Activated CD4-positive, alpha-beta T cell treated with anti-CD3 and anti-CD28 coated beads, Interleukin-2, amount 10 ng/mL, durations not matched to agents 7 days and 5 days (primary cell): ENCODE data around the gene FAM107B. TPM values are rescaled to one million over a fixed set of nuclear protein-coding genes. Genes with fewer than 3 reads are reported as not detected.

Experiments used
- CTCF ChIA-PET: fragments of 350-600 bp; sonication (Branson Sonifier 250); formaldehyde crosslinking; loops from one replicate; lab custom pipeline; 2021; ENCODE audit warnings: antibody characterized with exemption; lab: Charles Lee
- POLR2A ChIA-PET: fragments of 350-600 bp; sonication (Branson Sonifier 250); formaldehyde crosslinking; loops from one replicate; lab custom pipeline; 2021; ENCODE audit warnings: antibody characterized with exemption; lab: Charles Lee
- DNase-seq: peaks from one replicate; pipeline ENCODE4 v3.0.0-alpha.2; 2020
- H3K27ac Mint-ChIP-seq: one replicate; pipeline ENCODE4 v1.8.0; 2021; ENCODE audit warnings: mild to moderate bottlenecking, moderate library complexity, mixed read lengths
- H3K27me3 Mint-ChIP-seq: one replicate; pipeline ENCODE4 v1.8.0; 2021; ENCODE audit warnings: mixed read lengths
- H3K36me3 Mint-ChIP-seq: one replicate; pipeline ENCODE4 v1.8.0; 2021; ENCODE audit warnings: low read depth, mixed read lengths
- H3K4me1 Mint-ChIP-seq: one replicate; pipeline ENCODE4 v1.8.0; 2021; ENCODE audit warnings: mixed read lengths
- H3K4me3 Mint-ChIP-seq: one replicate; pipeline ENCODE4 v1.8.0; 2021; ENCODE audit warnings: mild to moderate bottlenecking, moderate library complexity, mixed read lengths
- H3K9me3 Mint-ChIP-seq: one replicate; pipeline ENCODE4 v1.8.0; 2021; ENCODE audit warnings: mixed read lengths
- total RNA-seq, 2 experiments: library from RNA; stranded (reverse); gene quantifications; one replicate each; pipeline ENCODE4 v1.2.3, GENCODE V29; 2021

The FAM107B gene
- total RNA-seq, 2 experiments from 2014 or later, result 180 to 220 TPM

DNA sequence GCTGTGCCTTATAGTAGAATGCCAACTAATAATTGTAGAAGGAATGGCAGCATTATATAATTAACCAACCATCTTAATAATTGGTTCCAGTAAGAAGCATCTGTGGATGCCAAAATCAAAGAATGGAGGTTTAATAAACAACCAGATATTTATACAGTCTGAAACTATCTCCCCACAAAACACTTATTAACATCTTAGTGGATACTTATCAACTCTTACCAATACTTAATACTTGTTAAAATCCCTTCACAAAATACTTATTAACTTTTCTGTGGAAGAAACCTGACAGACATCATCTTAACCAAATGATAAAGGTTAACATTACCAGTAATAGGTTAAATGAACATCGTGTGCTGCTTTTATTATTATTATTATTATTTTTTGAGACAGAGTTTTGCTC is 29.1 kb upstream of the FAM107B start:
- DNase-seq, result no peak
- no peaks in the 10 kb centered on the region for H3K36me3 Mint-ChIP-seq
- H3K27ac Mint-ChIP-seq, result no peak overlapping the region
- CTCF ChIA-PET, result no interaction called here
- H3K4me3 Mint-ChIP-seq, result no peak overlapping the region
- POLR2A ChIA-PET, result no interaction called here
- no peaks in the 10 kb centered on the region for H3K9me3 Mint-ChIP-seq
- no peaks in the 10 kb centered on the region for H3K4me1 Mint-ChIP-seq
- H3K27me3 Mint-ChIP-seq, result peaks cover 3% of the 10 kb centered on the region

DNA sequence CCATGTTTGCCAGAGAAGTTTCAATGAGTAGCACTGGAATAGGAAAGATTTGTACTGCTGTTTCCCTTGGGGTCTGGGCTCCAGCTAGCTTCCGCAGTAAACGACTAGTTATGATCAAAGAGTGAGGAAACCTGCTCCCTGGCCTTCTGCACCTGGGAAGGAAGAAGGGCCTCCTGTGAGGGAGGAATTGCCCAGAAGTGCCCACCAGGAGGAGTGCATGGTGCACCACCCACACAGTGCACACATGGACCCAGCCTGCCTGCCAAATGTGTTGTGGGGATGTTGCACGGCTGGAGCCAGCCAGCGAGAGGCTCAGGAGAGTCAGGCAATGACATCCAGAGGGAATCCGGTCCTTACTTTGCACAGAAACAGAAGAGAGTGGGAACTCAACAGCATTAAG is 27.0 kb upstream of the FAM107B start:
- no peaks in the 10 kb centered on the region for H3K9me3 Mint-ChIP-seq
- no peaks in the 10 kb centered on the region for H3K4me1 Mint-ChIP-seq
- DNase-seq, result no peak
- H3K27me3 Mint-ChIP-seq, result peaks cover 5% of the 10 kb centered on the region
- H3K4me3 Mint-ChIP-seq, result no peak overlapping the region
- ChIA-PET CTCF (interaction anchor here (2.0 kb wide), 1 partner anchor 16 kb away, joined by 4 read pairs; no protein-coding TSS in a partner anchor), POLR2A (no interaction called here)
- no peak overlapping the region for H3K27ac Mint-ChIP-seq
- H3K36me3 Mint-ChIP-seq, result no peaks in the 10 kb centered on the region

- CTCF ChIA-PET, result interaction anchor here (1.0 kb wide), 1 partner anchor 14 kb away, joined by 3 read pairs; no protein-coding TSS in a partner anchor
- no peaks in the 10 kb centered on the region for H3K36me3 Mint-ChIP-seq
- H3K27me3 Mint-ChIP-seq, result peaks cover 5% of the 10 kb centered on the region
- no peak for DNase-seq
- H3K9me3 Mint-ChIP-seq, result no peaks in the 10 kb centered on the region
- no peak overlapping the region for H3K27ac Mint-ChIP-seq
- no peaks in the 10 kb centered on the region for H3K4me1 Mint-ChIP-seq
- H3K4me3 Mint-ChIP-seq, result no peak overlapping the region
- POLR2A ChIA-PET, result no interaction called here
Observed at GRCh38 chr10:14800397-14800796, 25.7 kb upstream of the FAM107B start.

GRCh38 chr10:14798636-14799035 is 23.9 kb upstream of the FAM107B start:
- ChIA-PET POLR2A (no interaction called here), CTCF (no interaction called here)
- Mint-ChIP-seq H3K27ac (no peak overlapping the region), H3K4me1 (no peaks in the 10 kb centered on the region), H3K36me3 (no peaks in the 10 kb centered on the region), H3K9me3 (no peaks in the 10 kb centered on the region), H3K27me3 (peaks cover 5% of the 10 kb centered on the region), H3K4me3 (no peak overlapping the region)
- no peak for DNase-seq

- ChIA-PET CTCF (interaction anchor here (1.2 kb wide), 1 partner anchor 8 kb away, joined by 3 read pairs; no protein-coding TSS in a partner anchor), POLR2A (no interaction called here)
- Mint-ChIP-seq H3K4me3 (no peak overlapping the region), H3K36me3 (peaks cover 1% of the 10 kb centered on the region), H3K9me3 (peaks cover 5% of the 10 kb centered on the region), H3K4me1 (no peaks in the 10 kb centered on the region), H3K27ac (no peak overlapping the region), H3K27me3 (no peaks in the 10 kb centered on the region)
- no peak for DNase-seq
Observed at GRCh38 chr10:14787938-14788337, 13.2 kb upstream of the FAM107B start.

DNA sequence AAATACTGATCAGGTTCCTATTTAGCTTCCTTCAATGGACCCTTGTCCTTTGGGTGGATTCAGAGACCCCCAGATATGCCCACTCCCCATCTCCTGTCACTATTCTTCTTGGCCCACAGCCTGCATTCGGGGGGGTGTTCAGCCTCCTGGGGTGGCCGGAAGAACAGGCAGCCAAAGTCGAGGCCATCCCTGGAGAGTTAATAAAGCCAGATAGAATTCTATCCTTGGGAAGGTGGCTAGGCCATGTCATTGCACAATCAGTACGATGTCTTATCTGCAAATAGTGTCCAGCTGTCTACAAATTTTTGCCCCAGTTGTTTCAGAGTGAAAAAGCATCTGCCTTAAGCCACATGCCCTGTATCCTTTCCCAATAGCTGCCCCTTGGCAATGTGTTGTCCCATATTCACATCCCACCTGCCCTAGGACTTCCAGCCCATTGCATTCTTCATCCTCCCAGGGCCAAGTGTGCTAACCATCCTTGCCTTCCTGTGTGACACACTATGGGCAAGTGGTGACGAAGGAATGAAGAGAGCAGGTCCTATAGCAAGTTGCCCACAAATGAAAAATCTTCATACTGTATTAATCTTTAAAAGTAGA is 9.9 kb upstream of the FAM107B start:
- no peaks in the 10 kb centered on the region for H3K36me3 Mint-ChIP-seq
- no peak for DNase-seq
- POLR2A ChIA-PET, result no interaction called here
- H3K27ac Mint-ChIP-seq, result no peak overlapping the region
- H3K4me1 Mint-ChIP-seq, result peaks cover 8% of the 10 kb centered on the region
- CTCF ChIA-PET, result no interaction called here
- no peak overlapping the region for H3K4me3 Mint-ChIP-seq
- H3K9me3 Mint-ChIP-seq, result peaks cover 3% of the 10 kb centered on the region
- no peaks in the 10 kb centered on the region for H3K27me3 Mint-ChIP-seq

GRCh38 chr10:14782691-14783363 is 8.1 kb upstream of the FAM107B start:
- H3K9me3 Mint-ChIP-seq, result peaks cover 3% of the 10 kb centered on the region
- H3K27me3 Mint-ChIP-seq, result no peaks in the 10 kb centered on the region
- no peaks in the 10 kb centered on the region for H3K36me3 Mint-ChIP-seq
- H3K27ac Mint-ChIP-seq, result no peak overlapping the region
- ChIA-PET CTCF (no interaction called here), POLR2A (no interaction called here)
- DNase-seq, result no peak
- H3K4me3 Mint-ChIP-seq, result no peak overlapping the region
- peaks cover 8% of the 10 kb centered on the region for H3K4me1 Mint-ChIP-seq

GRCh38 chr10:14781763-14782162 is 7.1 kb upstream of the FAM107B start:
- no peak for DNase-seq
- H3K27me3 Mint-ChIP-seq, result no peaks in the 10 kb centered on the region
- POLR2A ChIA-PET, result no interaction called here
- no peak overlapping the region for H3K27ac Mint-ChIP-seq
- peaks cover 3% of the 10 kb centered on the region for H3K9me3 Mint-ChIP-seq
- peaks cover 8% of the 10 kb centered on the region for H3K4me1 Mint-ChIP-seq
- CTCF ChIA-PET, result no interaction called here
- no peak overlapping the region for H3K4me3 Mint-ChIP-seq
- H3K36me3 Mint-ChIP-seq, result no peaks in the 10 kb centered on the region

DNA sequence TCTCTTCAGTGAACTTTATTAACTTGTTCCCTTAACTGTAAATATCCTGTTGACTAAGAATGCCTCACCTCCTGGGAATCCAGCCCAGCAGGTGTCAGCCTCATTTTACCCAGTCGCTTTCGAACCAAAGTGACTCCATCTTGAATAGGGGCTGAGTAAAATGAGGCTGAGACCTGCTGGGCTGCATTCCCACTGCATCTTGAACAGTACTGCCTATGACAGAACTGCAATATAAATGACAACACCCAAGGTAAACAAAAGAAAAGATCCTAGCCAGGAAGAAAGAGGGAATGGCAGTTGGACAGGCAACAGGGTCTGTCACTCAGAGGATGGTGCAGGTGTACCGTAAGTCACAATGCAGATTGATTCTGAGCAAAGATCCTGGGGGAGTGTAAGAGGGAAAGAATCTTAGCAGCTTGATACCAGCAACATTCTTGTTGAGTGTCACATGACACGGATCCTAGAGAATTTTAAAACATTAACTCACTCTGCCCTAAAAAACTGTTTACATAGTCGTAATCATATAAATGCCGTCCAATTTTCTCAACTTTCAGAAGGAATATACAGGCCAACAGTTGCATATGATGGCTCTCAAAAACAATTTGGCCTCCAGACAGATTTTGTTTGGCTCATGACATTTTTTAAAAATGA is 4.4 kb upstream of the FAM107B start:
- Mint-ChIP-seq H3K27ac (no peak overlapping the region), H3K4me3 (no peak overlapping the region), H3K27me3 (no peaks in the 10 kb centered on the region), H3K9me3 (no peaks in the 10 kb centered on the region), H3K36me3 (no peaks in the 10 kb centered on the region), H3K4me1 (peaks cover 8% of the 10 kb centered on the region)
- DNase-seq, result no peak
- ChIA-PET POLR2A (no interaction called here), CTCF (interaction anchor here (1.1 kb wide), 1 partner anchor 9 kb away, joined by 3 read pairs; no protein-coding TSS in a partner anchor)

DNA sequence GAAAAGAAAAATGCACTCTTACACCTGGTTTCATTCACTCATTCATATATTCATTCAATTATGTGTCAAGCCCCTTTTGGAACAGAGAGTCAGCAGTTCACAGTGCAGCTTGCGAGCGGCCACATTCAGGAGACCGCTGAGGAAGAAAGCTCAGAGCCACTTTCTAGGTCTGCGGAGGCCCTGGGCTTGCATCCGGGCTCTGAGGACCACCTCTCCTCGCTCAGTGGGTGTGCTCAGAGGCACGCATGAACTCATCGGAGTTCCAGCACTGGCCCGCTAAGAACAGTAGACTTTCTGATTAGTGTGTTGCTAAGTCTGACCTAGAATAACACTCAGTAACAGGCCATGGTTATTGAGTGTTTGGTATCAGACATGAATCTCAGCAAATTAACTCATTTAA is 1.8 kb upstream of the FAM107B start:
- no peak overlapping the region for H3K4me3 Mint-ChIP-seq
- POLR2A ChIA-PET, result no interaction called here
- H3K27ac Mint-ChIP-seq, result no peak overlapping the region
- no peak for DNase-seq
- no peaks in the 10 kb centered on the region for H3K27me3 Mint-ChIP-seq
- H3K36me3 Mint-ChIP-seq, result no peaks in the 10 kb centered on the region
- CTCF ChIA-PET, result no interaction called here
- no peaks in the 10 kb centered on the region for H3K9me3 Mint-ChIP-seq
- H3K4me1 Mint-ChIP-seq, result no peaks in the 10 kb centered on the region

- no peaks in the 10 kb centered on the region for H3K9me3 Mint-ChIP-seq
- H3K27ac Mint-ChIP-seq, result no peak overlapping the region
- no peaks in the 10 kb centered on the region for H3K4me1 Mint-ChIP-seq
- CTCF ChIA-PET, result no interaction called here
- H3K36me3 Mint-ChIP-seq, result no peaks in the 10 kb centered on the region
- POLR2A ChIA-PET, result no interaction called here
- no peak overlapping the region for H3K4me3 Mint-ChIP-seq
- H3K27me3 Mint-ChIP-seq, result no peaks in the 10 kb centered on the region
- DNase-seq, result no peak
Observed at GRCh38 chr10:14775656-14776055, 959 bp upstream of the FAM107B start.

GRCh38 chr10:14774214-14774580 is 500 bp downstream of the FAM107B start:
- Mint-ChIP-seq H3K4me3 (no peak overlapping the region), H3K9me3 (no peaks in the 10 kb centered on the region), H3K27ac (no peak overlapping the region), H3K36me3 (no peaks in the 10 kb centered on the region), H3K4me1 (no peaks in the 10 kb centered on the region), H3K27me3 (no peaks in the 10 kb centered on the region)
- no peak for DNase-seq
- ChIA-PET CTCF (no interaction called here), POLR2A (no interaction called here)

GRCh38 chr10:14773551-14774213 is 1.0 kb downstream of the FAM107B start:
- DNase-seq, result no peak
- Mint-ChIP-seq H3K27me3 (no peaks in the 10 kb centered on the region), H3K36me3 (no peaks in the 10 kb centered on the region), H3K9me3 (no peaks in the 10 kb centered on the region), H3K27ac (no peak overlapping the region), H3K4me1 (no peaks in the 10 kb centered on the region), H3K4me3 (no peak overlapping the region)
- ChIA-PET CTCF (no interaction called here), POLR2A (no interaction called here)
